ENCODE results near the gene STEAP1B. TPM values are rescaled to one million over a fixed set of nuclear protein-coding genes. Genes with fewer than 3 reads are reported as not detected.
"Not testable (repeated sequence)": the region's sequence is repeated elsewhere in the genome, so short reads cannot be mapped to it uniquely, and the experiment has no call there.

Gene STEAP1B
- total and polyA plus RNA-seq, 3 donors from 2014 or later = 7.4 to 11.3 (median 11.3) TPM

DNA sequence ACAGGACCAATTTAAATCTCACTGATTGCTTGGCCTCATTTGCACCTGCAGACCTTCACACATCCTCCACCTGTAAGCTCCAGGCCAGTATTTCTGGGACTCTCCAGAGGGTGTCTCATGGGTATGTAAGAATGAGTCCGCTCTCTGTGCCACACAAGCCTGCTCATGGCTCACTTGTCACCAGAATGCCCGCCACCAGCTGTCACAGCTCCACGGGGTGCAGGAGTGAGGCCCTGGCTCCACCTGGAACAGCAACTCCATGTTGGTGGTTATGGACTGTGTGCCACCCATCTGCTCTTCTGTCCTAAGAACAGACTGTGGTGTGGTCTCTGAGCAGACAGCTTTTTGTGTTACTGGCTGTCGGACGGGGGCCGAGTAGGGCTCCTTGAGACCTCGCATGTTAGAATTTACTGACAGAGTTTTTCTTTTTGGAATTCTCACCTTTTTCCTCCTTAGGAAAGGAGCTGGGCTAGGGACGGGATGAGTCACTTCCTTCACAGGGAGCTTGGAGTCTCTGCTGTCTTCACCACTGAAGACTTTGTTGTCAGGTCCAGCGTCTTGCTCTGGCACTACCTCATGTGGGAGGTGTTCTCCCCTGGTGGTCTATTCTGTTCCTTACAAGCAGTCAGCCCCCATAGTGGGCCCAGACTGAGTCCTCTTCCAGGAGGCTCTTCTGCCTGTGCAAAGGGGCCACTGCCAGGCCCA, 6.5 kb upstream of the STEAP1B start:
- 77 to 79% methylated on average over 9 of the region's 9 CpGs for WGBS, 2 donors
- H3K4me3 ChIP-seq; DNase-seq; H3K4me1 ChIP-seq; intact Hi-C loops (cut with DNase I; ENCODE audit: low total_unique reads); H3K27me3 ChIP-seq; H3K9me3 ChIP-seq; H3K27ac ChIP-seq; H3K36me3 ChIP-seq (ENCODE audit: low read depth, missing control alignments): not testable (repeated sequence)

DNA sequence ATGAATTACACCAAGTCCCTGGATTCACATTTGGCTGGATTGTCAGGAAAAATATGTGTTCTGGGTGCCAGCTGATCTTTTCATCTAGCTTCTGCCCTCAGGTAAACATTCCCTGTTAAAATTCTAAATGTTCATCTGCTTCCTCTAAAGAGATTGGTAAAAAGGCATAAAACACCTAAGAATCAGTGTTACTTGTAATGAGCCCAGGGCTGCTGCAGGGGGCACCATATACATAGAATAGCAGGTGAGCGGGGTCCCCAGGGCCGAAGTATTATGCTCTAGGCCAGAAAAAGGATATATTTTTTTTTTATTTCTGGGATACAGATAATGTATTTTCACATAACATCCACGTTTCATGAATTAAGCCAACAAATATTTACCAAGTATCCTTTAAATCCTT, 4.5 kb upstream of the STEAP1B start:
- H3K4me1 ChIP-seq; H3K36me3 ChIP-seq (ENCODE audit: low read depth, missing control alignments); DNase-seq; H3K9me3 ChIP-seq; H3K27ac ChIP-seq; H3K27me3 ChIP-seq; intact Hi-C loops (cut with DNase I; ENCODE audit: low total_unique reads); H3K4me3 ChIP-seq: not testable (repeated sequence)
- 63 to 72% methylated on average over 3 of the region's 3 CpGs for WGBS, 2 donors

GRCh38 chr7:22502104-22502503, 2.1 kb upstream of the STEAP1B start:
- H3K4me3 ChIP-seq; intact Hi-C loops (cut with DNase I; ENCODE audit: low total_unique reads); H3K9me3 ChIP-seq; H3K27ac ChIP-seq; DNase-seq; H3K4me1 ChIP-seq; H3K27me3 ChIP-seq; H3K36me3 ChIP-seq (ENCODE audit: low read depth, missing control alignments): not testable (repeated sequence)
- 68 to 70% methylated on average over 5 of the region's 5 CpGs for WGBS, 2 donors

DNA sequence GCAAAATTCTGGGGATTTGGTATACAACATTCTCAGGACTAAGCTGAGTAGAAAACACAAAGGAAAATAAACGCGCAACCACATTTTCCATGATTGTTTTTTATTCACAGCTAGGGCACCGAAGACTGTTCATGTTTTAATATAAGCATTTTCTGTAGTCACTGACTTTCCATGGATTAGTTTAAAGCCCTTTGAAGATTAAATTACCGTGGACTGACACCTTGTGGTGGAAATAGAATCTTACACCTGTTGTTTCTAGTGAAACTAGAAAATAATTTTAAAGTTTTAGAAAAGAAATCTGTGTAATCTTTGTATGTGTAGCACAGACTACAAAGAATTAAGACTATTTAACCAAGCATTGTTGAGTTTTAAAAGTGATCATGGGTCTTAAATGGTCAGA, 1.3 kb upstream of the STEAP1B start:
- H3K36me3 ChIP-seq (ENCODE audit: low read depth, missing control alignments); H3K27me3 ChIP-seq; H3K4me1 ChIP-seq; H3K9me3 ChIP-seq; DNase-seq; intact Hi-C loops (cut with DNase I; ENCODE audit: low total_unique reads); H3K27ac ChIP-seq; H3K4me3 ChIP-seq: not testable (repeated sequence)
- TF ChIP-seq, protein P1, sequence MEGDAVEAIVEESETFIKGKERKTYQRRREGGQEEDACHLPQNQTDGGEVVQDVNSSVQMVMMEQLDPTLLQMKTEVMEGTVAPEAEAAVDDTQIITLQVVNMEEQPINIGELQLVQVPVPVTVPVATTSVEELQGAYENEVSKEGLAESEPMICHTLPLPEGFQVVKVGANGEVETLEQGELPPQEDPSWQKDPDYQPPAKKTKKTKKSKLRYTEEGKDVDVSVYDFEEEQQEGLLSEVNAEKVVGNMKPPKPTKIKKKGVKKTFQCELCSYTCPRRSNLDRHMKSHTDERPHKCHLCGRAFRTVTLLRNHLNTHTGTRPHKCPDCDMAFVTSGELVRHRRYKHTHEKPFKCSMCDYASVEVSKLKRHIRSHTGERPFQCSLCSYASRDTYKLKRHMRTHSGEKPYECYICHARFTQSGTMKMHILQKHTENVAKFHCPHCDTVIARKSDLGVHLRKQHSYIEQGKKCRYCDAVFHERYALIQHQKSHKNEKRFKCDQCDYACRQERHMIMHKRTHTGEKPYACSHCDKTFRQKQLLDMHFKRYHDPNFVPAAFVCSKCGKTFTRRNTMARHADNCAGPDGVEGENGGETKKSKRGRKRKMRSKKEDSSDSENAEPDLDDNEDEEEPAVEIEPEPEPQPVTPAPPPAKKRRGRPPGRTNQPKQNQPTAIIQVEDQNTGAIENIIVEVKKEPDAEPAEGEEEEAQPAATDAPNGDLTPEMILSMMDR (IDR thresholded peaks at IDR 0.05) = peak in 2 of 3 experiments; percentile 32 to 44
- WGBS, 2 donors = 21 to 25% methylated on average over 4 of the region's 4 CpGs

GRCh38 chr7:22499044-22499443, 944 bp downstream of the STEAP1B start:
- TF ChIP-seq POLR2A (IDR thresholded peaks at IDR 0.05) = no peak
- TF ChIP-seq, protein P1 (IDR thresholded peaks at IDR 0.05) = no peak
- DNase-seq = no peak
- Histone ChIP-seq H3K27ac (no peak overlapping the region), H3K9me3 (no peaks in the 10 kb centered on the region), H3K4me3 (no peak overlapping the region), H3K36me3 (ENCODE audit: low read depth, missing control alignments) (no peaks in the 10 kb centered on the region), H3K4me1 (no peaks in the 10 kb centered on the region), H3K27me3 (no peaks in the 10 kb centered on the region)
- 66 to 78% methylated on average over 5 of the region's 5 CpGs for WGBS, 2 donors
- intact Hi-C loops (cut with DNase I; ENCODE audit: low total_unique reads) = no loop called here

- H3K4me1 ChIP-seq; H3K36me3 ChIP-seq (ENCODE audit: low read depth, missing control alignments); DNase-seq; intact Hi-C loops (cut with DNase I; ENCODE audit: low total_unique reads); H3K27ac ChIP-seq; H3K4me3 ChIP-seq; H3K27me3 ChIP-seq; H3K9me3 ChIP-seq: not testable (repeated sequence)
- WGBS, 2 donors = 79 to 83% methylated on average over 1 to 2 of the region's 2 CpGs
Observed at GRCh38 chr7:22496912-22497311, 3.1 kb downstream of the STEAP1B start.

DNA sequence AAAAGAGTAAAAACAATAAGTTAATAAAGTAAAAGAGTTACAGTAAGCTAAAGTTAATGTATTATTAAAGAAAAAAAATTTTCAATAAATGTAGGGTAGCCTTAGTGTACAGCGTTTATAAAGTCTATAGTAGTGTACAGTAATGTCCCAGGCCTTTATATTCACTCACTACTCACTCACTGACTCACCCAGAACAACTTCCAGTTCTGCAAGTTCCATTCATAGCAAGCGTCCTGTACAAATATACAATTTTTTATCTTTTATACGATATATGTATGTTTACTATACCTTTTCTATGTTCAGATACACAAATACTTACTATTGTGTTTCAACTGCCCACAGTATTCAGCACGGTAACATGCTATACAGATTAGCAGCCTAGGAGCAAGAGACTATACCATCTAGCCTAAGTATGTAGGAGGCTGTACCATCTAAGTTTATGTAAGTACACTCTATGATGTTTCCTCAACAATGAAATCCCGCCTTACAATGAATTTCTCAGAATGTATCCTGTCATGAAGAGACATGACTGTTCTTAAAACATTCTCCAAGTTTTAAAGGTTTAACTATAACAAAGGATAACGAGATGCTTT, 3.6 kb downstream of the STEAP1B start:
- H3K9me3 ChIP-seq; DNase-seq; H3K4me1 ChIP-seq; H3K27ac ChIP-seq; H3K36me3 ChIP-seq (ENCODE audit: low read depth, missing control alignments); H3K27me3 ChIP-seq; intact Hi-C loops (cut with DNase I; ENCODE audit: low total_unique reads); H3K4me3 ChIP-seq: not testable (repeated sequence)
- 89 to 96% methylated on average over 6 of the region's 6 CpGs for WGBS, 2 donors

DNA sequence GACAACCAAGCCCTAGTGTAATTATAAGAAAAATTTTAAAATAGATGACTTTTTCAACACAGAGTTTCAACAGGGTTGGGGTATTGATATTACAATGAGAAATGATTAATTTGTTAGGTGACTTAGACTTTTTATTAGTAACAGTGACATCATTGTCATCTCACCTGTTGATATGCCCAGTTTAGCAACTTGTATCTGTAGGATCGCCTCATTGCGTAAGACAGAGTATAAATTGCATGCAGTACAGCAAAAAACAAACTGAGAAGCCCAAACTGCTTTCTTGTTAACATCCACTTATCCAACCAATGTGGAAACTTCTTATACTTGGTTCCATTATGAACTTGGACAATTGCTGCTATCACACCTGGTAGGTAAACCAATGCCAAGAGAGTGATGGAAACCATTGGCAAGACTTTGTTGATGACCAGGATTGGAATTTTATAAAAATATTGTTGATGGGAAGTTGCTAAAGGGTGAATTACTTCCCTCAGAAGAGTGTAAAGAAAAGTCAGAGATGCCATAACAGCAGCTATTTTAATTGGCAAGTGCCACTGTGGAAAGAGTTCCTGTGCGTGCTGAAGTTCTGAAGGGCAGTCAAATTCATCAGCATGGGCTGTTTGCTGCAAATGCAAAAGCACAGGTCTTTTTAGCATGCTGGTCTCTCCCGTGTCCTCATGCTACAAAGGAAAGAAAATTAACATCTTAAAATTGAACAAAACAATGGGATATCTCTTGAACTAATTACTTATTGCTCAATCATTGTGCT, 6.6 kb downstream of the STEAP1B start:
- H3K27ac ChIP-seq; H3K4me1 ChIP-seq; H3K9me3 ChIP-seq; H3K4me3 ChIP-seq; intact Hi-C loops (cut with DNase I; ENCODE audit: low total_unique reads); H3K27me3 ChIP-seq; DNase-seq; H3K36me3 ChIP-seq (ENCODE audit: low read depth, missing control alignments): not testable (repeated sequence)
- WGBS, 2 donors = 90 to 94% methylated on average over 3 to 4 of the region's 4 CpGs
